IPS DF 4.7 (cell line): Measurements from ENCODE around the gene DCLK2.

Source experiments
- DNase-seq: peaks from one replicate; pipeline ENCODE4 v3.0.0-alpha.2; 2013; ENCODE audit warnings: low spot score; ENCODE audit errors: extremely low read depth

DCLK2 gene

DNA sequence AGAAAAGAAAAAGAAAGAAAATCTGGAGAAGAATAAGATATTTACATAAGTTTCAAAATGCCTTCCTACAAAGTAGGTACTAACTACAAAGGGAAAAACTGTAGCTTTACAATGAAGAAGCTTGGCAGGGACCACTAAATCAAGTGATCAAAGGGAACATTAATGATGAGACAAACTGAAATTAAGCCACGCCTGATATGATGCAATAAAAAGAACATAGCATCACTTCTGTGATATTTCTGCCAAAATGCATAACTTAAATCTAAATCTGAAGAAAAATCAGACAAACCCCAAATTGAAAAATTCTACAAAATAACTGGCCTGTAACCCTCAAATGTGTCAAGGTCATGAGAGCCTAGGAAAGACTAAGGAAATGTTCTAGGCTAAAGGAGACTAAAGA, 8.9 kb upstream of the DCLK2 start:
- DNase-seq, result no peak

DNA sequence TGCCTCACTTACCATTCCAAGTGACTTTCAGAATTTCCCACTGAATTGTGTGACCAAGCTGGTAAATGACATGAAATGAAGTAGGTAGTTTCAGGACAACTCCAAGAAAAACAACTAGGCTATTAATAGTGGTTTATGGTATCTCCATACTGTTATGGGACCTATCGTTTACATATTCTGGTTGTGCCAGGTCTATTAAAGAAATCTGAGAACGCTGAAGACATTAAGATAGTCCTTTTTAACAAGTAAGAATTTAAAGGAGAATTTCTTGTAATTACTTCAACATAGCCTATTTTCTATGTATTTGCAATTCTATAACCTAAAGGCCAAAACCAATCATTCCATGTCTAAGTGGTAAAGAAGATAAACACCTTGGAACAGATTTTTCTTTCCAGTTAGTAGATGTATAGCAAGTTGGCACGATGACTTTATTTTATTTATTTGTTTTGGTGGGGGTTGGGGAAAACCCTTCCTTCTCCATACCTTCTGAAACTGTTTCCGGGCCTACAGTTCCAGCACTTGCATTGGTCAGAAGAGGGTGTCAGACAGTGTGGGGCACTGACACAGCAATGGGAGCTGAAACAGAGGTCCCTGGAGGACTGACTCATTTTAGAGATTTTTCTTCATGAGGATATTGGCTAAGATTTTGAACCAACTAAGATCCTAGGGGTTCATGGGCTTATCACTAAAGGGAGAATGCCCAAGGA, 7.6 kb upstream of the DCLK2 start:
- DNase-seq, result no peak

DNA sequence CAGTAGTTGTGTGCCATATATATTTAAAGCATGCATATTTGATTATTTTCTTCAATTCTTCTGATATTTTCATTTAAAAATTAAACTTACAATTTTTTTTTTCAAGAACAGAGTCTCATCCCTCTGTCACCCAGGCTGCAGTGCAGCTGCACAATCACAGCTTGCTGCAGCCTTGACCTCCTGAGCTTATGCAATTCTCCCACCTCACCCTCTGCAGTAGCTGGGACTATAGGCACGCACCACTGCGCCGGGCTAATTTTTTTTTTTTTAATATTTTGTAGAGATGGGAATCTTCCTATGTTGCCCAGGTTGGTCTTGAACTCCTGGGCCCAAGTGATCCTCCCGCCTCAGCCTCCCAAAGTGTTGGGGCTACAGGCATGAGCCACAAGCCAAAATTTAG, 5.8 kb upstream of the DCLK2 start:
- no peak for DNase-seq

DNA sequence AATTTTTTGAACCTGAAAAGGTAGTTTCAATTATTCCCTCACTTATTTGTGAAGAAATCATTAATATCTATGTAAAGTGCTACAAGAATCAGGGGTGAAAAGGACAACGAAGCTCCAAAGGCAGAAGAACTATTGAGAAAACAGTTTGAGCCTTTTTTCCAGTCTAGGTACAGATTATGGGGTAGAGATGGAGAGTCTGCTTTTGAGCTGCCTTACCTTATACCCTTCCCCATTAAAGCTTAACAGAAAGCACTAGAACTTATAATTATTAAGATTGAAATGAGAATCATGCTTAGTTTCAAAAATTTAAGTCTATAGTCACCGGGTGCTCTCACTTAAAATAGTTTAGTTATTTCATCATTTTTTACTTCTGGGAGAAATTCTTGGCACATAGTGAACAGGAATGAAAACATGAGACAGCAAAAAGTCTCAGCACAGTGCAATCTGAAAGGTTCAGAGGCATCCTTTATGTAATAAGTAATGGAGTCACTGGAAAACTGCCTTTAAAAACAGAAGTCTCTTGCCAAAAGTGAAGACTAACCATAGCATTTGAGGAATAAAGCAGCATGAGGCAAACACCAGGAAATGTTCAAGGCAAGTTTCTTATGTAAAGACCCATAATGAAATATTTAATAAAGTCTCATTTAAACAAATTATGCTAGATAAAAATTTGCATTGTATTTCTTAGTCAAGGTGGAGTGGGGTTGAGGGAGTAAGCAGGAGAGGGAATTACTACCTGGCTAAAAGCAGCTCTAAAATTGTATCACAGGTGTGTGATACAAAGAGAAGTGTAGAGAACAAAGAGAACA, 5.1 kb upstream of the DCLK2 start:
- no peak for DNase-seq

DNA sequence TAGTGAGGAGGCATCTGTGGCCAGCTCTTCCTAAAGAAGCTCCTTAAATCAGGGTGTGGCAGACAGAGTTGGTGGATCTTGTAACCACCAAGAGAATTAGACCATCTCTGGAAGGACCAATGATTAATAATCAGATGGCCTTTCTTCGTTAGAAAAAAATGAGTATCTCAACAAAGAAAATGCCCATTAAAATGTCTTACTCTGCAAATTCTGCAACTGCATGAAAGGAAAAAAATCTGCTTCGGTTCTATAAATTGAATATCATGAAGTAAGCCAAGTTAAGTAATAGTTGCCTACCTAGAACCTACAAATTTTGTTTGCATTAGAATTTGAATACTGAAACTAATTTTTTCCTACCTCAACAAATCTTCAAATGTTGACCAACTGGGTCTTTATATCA, 4.2 kb upstream of the DCLK2 start:
- DNase-seq, result no peak

DNA sequence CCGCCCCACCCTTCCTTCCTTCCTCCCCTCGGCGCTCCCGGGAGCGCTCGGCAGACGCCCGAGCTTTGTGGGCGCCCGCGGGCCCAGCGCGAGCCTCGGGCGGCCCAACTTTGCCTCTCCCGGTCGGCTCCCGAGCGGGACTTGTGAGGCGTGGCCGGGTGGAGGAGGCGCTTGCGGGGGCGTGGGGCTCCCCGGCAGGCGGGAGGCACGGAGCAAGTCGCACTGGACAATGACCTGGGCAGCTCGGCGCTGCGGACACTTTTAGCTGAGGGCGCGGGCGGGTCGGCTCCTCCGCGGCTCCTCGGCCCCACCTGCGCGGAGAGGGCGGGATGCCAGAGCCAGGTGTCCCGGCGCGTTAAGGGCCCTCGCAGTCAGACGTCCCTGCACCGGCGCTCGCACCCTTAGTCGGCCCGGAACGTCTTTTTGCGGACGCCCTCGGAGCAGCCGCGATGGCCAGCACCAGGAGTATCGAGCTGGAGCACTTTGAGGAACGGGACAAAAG, 385 bp downstream of the DCLK2 start:
- no peak for DNase-seq

DNA sequence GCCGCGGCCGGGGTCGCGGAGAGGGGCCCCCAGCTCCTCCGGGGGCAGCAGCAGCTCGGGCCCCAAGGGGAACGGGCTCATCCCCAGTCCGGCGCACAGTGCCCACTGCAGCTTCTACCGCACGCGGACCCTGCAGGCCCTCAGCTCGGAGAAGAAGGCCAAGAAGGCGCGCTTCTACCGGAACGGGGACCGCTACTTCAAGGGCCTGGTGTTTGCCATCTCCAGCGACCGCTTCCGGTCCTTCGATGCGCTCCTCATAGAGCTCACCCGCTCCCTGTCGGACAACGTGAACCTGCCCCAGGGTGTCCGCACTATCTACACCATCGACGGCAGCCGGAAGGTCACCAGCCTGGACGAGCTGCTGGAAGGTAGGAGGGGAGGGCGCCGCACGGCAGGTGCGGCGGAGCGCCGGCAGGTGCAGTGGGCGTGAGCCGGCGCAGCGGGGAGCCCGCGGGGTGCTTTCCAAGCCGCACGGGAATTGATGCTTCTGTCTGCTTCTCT, 886 bp downstream of the DCLK2 start:
- no peak for DNase-seq

DNA sequence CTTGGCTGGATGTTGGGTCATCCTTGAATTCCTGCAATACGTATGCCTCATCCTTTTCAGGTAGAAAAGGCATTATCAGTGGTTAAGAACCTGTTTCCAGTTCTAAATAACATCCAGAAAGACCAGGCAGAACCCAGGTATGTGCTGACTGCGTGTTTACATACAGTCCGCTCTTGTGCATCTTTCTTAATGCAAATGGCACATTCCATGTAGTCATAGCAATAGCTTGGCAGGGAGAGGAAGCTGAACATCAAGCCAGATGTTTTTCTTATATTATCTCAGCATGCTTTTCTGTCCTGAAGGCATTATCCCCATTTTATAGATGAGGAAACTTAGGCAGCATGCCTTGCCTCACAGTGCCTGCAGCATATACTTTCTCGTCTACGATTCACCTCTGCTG, 2.1 kb downstream of the DCLK2 start:
- DNase-seq, result no peak

DNA sequence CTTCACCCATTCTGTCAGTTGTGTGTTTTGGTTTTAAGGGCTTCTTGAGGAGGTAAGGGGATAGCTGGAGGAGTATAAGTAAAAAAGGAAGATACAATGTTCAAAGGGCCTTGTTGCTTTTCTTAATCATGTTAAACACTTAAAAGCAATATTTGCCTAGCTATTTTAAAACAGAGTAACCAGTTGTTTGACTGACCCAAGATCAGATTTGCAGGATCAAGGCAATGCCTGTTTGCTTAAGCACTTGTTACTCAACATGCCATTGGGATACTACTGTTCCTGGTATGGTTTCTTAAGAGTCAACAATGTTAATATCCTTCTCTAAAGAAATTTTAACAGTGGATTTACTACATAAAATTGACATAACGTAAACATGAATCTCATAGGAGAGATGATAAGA, 2.6 kb downstream of the DCLK2 start:
- no peak for DNase-seq

DNA sequence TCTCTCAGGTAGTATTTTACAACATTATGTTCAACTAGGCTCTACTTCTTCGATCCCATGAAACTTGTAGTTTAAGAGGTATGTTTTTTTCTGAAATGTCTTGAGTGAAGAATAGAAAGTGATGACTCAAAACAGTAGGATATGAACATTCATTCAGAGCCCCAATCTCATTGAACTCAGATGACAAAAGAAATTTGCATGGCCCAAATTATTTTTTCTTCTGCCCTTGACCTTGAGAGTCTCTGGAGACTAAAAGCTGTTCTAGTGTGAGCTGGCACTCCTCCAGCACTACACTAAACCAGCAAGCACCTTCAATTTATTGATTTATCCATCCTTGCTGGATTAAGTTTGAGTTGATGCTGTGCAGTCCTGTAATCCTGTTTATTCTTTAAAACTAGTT, 4.0 kb downstream of the DCLK2 start:
- no peak for DNase-seq

DNA sequence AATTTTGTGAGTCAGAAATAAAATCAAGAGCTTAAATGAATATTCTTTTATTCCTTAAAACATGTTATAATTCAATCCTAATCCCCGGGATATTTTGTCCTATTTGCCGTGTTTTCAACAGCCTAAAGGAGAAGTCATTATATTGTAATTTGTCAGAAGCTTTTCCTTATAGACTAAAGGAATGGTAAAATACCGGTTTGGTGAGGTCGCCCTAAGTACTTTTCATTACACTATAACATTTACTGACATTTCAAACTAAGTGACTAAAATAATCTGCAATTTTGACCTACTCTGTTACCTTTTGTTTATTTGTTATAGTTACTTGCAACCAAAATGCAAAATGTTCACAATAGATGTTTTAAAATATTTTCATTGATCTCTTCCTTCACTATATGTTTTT, 8.8 kb downstream of the DCLK2 start:
- no peak for DNase-seq

DNA sequence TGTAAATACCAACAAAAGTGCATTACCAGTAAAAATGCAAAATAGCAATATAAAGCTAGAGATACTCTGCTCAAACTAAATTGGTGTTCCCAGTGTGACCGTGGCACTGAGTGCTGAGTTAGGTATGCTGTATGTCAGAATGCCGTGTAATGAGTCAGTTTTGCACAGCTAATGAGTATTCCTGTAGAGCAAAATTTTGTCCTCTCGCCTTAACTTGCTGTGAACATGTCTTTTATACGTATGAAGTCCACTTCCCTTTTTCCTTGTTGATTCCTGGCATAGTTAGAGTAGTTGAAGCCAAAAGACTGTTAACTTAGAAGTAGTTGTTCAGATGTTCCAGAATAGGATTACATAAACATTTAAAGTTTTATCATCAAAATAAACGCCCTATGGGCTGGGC, 11.5 kb downstream of the DCLK2 start:
- no peak for DNase-seq

DNA sequence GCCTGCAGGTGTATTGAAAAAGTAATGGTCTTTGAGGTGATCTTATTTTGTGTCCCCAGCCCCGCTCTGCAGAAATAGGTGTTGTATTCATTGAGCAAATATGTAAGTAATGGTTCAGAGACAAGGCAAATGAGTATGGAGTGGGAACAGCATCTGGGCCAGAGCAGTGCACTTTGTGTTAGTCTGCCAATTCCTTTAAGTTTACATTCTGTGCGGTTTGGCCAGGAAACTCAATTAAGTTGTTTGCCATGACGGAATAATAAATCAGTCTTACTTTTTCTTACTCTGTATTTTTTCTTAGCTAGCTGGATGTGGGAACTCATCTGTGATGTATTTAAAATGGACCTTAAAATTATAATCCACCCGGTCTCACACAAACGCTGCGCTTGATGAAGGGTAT, 12.6 kb downstream of the DCLK2 start:
- no peak for DNase-seq

DNA sequence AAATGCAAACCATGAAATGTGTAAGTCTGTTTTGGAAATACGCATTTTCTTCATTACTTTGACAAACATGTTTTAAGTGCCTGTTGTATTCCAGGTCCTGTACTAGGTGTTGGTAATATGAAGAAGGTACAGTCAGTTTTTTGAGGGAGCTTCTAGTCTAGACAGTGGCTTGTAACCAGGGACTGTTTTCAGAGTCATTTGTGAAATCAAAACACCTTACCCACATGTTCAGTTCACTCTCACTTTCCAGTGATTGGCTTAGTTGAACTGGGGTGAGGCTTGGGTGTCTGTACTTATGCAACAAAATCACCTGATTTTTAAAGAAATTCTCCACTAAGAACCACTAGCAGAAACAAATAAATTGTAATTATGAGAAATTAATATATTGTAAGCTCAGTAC, 16.4 kb downstream of the DCLK2 start:
- DNase-seq, result no peak

DNA sequence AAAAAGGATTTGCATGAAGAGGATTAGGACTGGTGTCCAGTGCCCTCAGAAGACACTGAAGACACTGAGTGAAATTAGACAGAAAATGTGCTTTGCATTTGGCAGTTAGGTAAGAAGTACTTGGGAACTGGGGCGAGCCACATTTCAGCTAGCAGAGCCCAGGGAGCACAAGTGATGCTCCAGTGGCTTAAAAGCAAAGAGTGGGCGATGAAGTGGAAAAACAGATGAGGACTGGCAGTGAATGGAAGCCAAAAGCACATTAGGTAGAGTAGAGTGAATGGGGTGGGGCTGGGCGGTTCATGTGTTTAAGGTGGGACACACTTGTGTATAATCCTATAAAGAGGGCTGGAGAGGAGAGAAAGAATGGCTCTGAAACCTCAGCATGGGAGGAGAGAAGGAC, 18.4 kb downstream of the DCLK2 start:
- no peak for DNase-seq

DNA sequence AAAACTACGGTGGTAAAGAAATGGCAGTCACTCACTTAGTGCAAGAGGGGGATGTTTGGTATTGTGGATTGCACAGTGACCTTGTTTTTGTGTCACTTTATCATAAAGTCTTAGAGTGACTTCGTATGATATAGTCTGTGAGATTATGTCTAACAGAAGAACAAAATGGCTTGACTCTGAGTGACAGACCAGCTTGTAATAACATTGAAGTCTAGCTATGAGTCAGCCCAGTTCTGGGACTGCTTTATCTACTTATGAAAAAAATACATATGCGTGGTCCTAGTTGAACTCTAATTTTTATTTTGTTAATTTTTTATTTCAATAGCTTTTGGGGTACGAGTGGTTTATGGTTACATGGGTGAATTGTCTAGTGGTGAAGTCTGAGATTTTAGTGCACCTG, 20.0 kb downstream of the DCLK2 start:
- DNase-seq, result no peak

DNA sequence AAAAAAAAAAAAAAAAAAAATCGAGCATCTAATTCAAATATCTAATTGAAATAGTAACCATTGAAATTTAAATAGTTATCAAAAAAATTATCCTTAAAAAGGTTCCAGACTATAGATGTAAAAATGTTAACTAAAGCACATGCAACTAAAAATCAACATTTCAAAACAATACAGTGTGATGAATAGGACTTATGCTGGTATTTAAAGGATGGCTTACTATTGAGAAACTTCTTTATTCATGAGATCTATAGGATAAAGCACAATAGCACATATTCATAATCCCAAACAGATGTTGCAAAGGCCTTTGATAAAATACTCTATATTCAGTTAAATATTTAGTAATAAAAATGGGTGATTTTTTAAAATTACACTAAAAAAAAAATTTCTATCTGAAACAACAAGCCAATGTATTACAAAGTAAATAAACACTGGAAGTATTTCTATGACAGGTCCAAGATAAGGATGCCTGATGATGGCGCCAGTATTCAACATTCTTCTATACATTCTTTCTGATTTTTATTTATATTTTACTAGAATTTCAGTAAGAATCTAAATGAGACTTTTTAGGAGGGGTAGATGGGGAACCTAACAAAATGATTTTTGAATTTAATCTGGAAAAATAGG, 26.3 kb downstream of the DCLK2 start:
- no peak for DNase-seq

DNA sequence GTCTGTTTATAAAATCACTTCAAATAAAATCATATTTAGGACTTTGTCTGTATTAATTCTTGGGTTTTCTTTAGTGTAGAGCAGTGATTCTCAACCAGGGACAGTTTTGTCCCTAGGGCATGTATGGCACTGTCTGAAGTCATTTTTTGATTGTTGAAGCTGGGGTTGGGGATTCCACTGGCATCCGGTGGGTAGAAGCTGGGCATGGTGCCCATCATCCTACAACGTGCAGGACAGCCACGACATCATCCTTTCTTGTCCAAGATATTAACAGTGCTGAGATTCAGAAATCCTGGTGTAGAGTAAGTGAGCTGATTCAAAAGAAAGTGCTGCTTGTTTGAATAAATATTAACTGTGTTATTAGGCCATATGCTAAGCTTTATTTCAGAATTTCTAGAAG, 28.6 kb downstream of the DCLK2 start:
- DNase-seq, result no peak

DNA sequence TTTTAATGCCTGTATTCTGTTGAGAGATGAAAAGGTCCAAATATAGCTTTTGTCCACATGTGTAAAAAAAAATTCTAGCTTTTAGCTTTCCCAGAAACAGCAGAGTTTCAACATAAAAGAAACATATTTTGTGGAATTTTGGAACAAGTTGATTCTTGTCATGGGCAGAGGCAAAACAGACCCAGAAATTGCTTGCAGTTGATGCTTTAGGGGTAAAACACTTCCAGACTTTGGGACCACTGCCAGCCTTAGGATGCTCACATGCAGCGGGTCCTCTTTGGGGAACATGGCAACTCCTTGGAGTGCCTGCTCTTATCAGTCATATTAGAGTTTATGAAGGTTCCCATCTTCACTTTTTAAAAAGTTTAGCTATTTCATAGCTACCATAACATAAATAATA, 30.4 kb downstream of the DCLK2 start:
- DNase-seq, result no peak

DNA sequence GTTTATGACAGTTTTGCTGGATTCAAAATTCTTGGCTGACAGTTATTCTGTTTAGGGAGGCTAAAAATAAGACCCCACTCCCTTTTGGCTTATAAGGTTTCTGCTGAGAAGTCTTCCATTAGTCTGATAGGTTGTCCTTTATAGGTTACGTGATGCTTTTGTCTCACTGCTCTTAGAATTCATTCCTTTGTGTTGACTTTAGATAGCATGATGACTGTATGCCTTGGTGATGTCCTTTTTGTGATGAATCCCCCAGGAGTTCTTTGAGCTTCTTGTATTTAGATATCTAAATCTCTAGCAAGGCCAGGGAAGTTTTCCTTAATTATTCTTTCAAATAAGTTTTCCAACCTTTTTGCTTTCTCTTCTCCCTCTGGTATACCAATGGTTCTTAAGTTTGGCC, 36.4 kb downstream of the DCLK2 start:
- no peak for DNase-seq

DNA sequence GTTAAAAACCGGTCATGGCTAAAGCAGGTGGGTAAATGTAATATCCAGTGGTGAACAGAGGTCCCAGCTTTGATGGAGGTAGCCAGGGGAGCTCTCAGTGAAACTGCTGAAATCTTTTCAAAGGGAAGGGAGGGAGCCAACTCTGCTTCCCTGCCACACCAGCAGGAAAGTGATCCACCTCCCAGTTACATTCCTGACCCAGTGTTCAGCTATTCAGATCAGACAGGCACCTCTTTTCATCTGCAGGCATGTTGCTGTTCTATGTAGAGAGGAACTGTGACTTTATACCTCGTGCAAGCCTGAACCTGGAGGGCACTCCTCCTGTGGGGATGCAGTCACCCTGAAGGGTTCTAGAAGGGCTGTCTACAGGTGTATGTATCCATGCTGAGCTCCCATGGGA, 37.6 kb downstream of the DCLK2 start:
- DNase-seq, result no peak

DNA sequence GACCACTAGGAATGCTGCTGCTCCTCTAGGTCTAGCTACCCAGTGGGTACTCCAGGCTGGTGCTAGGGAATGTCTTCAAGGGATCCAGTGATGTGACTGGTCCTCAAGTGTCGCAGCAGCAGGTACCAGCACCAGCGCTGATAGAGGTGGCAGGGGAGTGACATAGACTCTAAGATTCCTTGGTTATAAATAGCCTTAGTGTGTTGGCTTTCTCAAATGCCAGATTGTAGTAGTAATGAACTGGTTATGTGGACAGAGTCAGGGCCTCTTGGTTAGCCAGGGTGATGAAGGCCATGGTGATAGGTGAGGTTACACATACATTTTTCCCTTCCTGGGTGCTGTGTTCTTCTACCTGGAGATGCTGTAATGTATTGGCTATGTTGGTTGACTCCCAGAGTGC, 38.3 kb downstream of the DCLK2 start:
- DNase-seq, result no peak
